OCI-LY3 (cell line): ENCODE measurements around the gene PARD3B.

Experiments
- CTCF ChIP-seq: fragments of 200-600, 300-600 bp; sonication (generic); IDR thresholded peaks from 2 replicates; pipeline ENCODE4 v1.5.1; 2014; ENCODE audit warnings: antibody characterized with exemption, low read length, low read depth
- EZH2phosphoT487 ChIP-seq: fragments of 200-600 bp; shearing (Covaris generic); IDR thresholded peaks from 2 replicates; pipeline ENCODE4 v1.6.1; 2018; ENCODE audit warnings: antibody characterized with exemption, mixed run types, low read depth

- TF ChIP-seq CTCF (no peak), EZH2phosphoT487 (no peak)
Measured at GRCh38 chr2:204604061-204604460, 58.8 kb downstream of the PARD3B start.
